Lung (tissue), 12 donors: Measurements from ENCODE around the gene ZBTB9. TPM values are rescaled to one million over a fixed set of nuclear protein-coding genes. Genes with fewer than 3 reads are reported as not detected.
"Not testable (repeated sequence)": the region's sequence is repeated elsewhere in the genome, so short reads cannot be mapped to it uniquely, and the experiment has no call there.

Experiments
- ATAC-seq: fragments of 200-7000 bp; cut with Tn5 transposase; one replicate; pipeline ENCODE4 v1.9.1; 2020; ENCODE audit warnings: moderate number of reproducible peaks; ENCODE audit not compliant: insufficient read depth, low FRiP score
- DNase-seq, 3 donors: peaks; one replicate each; pipeline ENCODE4 v3.0.0-alpha.2; 2013 to 2017
- H3K27ac ChIP-seq, 2 donors: one replicate each; pipeline ENCODE4 v1.5.1; 2013; ENCODE audit warnings: mild to moderate bottlenecking in 2 of 2, moderate library complexity in 2 of 2, control low read depth in 1 of 2, inconsistent platforms in 1 of 2, low read depth in 1 of 2, low read length in 1 of 2
- H3K27me3 ChIP-seq, 3 donors: one replicate each; pipeline ENCODE4 v1.5.1; 2013; ENCODE audit warnings: low read length in 2 of 3; ENCODE audit not compliant: control insufficient read depth in 3 of 3, insufficient read depth in 3 of 3
- H3K36me3 ChIP-seq, 4 donors: one replicate each; pipeline ENCODE4 v1.5.1; 2013; ENCODE audit warnings: low read length in 4 of 4, mild to moderate bottlenecking in 1 of 4, moderate library complexity in 1 of 4; ENCODE audit not compliant: control insufficient read depth in 4 of 4, insufficient read depth in 4 of 4
- H3K4me1 ChIP-seq, 5 donors: one replicate each; pipeline ENCODE4 v1.5.1; 2013; ENCODE audit warnings: low read length in 5 of 5, mild to moderate bottlenecking in 2 of 5, moderate library complexity in 1 of 5; ENCODE audit not compliant: control insufficient read depth in 5 of 5, insufficient read depth in 5 of 5
- H3K4me3 ChIP-seq: one replicate; pipeline ENCODE4 v1.5.1; 2013; ENCODE audit warnings: mild to moderate bottlenecking, control low read depth, moderate library complexity
- H3K9ac ChIP-seq, 2 donors: one replicate each; pipeline ENCODE4 v1.5.1; 2013; ENCODE audit warnings: low read length in 2 of 2, control low read depth in 1 of 2; ENCODE audit not compliant: insufficient read depth in 1 of 2
- H3K9me3 ChIP-seq, 4 donors: one replicate each; pipeline ENCODE4 v1.5.1; 2013; ENCODE audit warnings: low read length in 3 of 4, mild to moderate bottlenecking in 1 of 4, moderate library complexity in 1 of 4; ENCODE audit not compliant: control insufficient read depth in 4 of 4, insufficient read depth in 3 of 4
- WGBS, 2 donors: extraction: QIAGEN DNeasy Blood & Tissue Kit; methylation state at CpG; one replicate each; pipeline ENCODE4 v1.1.7; 2013; 5-methylcytosine and 5-hydroxymethylcytosine counted together
- polyA plus RNA-seq, 2 donors: library from polyadenylated mRNA; stranded (reverse); fragments of 200-250 nt; gene quantifications; one replicate each; pipeline ENCODE4 v1.2.1, GENCODE V29; 2013
- total RNA-seq, 2 donors: library from RNA; depleted of rRNA in 1 of 2; stranded (reverse); fragments of >200 nt in 1 of 2; gene quantifications; one replicate each; pipeline ENCODE4 v1.2.1, GENCODE V29; 2014 to 2021
- TF ChIP-seq, protein P1 (sequence below): IDR thresholded peaks from 2 replicates; pipeline ENCODE4 v1.5.1; 2012; ENCODE audit warnings: mild to moderate bottlenecking; ENCODE audit errors: control extremely low read depth, extremely low read depth
- donor health status: control.
- donor health status: control.
- donor health status: Bipolar disorder and iron deficiency.
- donor health status: healthy.
- donor health status: DM: yes; HTN: yes; CAD: no.

The ZBTB9 gene
- total and polyA plus RNA-seq, 4 donors, result 4.0 to 7.9 (median 4.5) TPM

DNA sequence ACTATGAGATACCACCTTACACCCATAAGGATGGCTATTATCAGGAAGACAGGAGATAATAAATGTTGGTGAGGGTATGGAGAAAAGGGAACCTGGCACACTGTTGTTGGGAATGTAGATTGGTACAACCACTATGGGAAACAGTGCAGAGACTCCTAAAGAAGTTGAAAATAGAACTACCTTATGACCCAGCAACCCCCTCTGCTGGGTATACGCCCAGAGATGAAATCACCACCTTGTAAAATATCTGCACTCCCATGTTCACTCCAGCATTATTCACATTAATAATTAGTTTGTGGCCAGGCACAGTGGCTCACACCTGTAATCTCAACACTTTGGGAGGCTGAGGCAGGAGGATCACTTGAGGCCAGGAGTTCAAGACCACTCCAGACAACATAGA is 26.8 kb downstream of the ZBTB9 start:
- H3K36me3 ChIP-seq, result no peaks in the 10 kb centered on the region
- no peak overlapping the region for H3K4me3 ChIP-seq
- TF ChIP-seq, protein P1, sequence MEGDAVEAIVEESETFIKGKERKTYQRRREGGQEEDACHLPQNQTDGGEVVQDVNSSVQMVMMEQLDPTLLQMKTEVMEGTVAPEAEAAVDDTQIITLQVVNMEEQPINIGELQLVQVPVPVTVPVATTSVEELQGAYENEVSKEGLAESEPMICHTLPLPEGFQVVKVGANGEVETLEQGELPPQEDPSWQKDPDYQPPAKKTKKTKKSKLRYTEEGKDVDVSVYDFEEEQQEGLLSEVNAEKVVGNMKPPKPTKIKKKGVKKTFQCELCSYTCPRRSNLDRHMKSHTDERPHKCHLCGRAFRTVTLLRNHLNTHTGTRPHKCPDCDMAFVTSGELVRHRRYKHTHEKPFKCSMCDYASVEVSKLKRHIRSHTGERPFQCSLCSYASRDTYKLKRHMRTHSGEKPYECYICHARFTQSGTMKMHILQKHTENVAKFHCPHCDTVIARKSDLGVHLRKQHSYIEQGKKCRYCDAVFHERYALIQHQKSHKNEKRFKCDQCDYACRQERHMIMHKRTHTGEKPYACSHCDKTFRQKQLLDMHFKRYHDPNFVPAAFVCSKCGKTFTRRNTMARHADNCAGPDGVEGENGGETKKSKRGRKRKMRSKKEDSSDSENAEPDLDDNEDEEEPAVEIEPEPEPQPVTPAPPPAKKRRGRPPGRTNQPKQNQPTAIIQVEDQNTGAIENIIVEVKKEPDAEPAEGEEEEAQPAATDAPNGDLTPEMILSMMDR, result no peak
- H3K4me1 ChIP-seq, result no peaks in the 10 kb centered on the region
- no peak overlapping the region for H3K27ac ChIP-seq
- H3K9ac ChIP-seq, result no peak overlapping the region
- ATAC-seq (no peak), DNase-seq (no peak)
- no peaks in the 10 kb centered on the region for H3K9me3 ChIP-seq
- WGBS, 2 donors, result 48 to 54% methylated on average over 1 of the region's 1 CpG
- no peaks in the 10 kb centered on the region for H3K27me3 ChIP-seq

DNA sequence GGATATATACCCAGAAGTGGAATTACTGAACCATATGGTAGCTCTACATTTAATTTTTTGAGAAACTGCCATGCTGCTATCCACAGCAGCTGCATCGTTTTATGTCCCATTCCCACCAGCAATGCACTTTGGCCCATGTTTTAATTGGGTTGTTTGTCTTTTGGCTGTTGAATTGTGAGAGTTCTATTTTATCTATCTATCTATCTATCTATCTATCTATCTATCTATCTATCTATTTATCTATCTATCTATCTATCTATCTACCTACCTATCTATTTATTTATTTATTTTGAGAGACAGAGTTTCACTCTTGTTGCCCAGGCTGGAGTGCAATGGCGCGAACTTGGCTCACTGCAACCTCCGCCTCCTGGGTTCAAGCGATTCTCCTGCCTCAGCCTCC is 28.2 kb downstream of the ZBTB9 start:
- H3K36me3 ChIP-seq, H3K27ac ChIP-seq, ATAC-seq, H3K9ac ChIP-seq, H3K4me1 ChIP-seq, H3K27me3 ChIP-seq, H3K9me3 ChIP-seq, H3K4me3 ChIP-seq, DNase-seq: not testable (repeated sequence)
- WGBS, 2 donors, result 92 to 95% methylated on average over 5 of the region's 5 CpGs

DNA sequence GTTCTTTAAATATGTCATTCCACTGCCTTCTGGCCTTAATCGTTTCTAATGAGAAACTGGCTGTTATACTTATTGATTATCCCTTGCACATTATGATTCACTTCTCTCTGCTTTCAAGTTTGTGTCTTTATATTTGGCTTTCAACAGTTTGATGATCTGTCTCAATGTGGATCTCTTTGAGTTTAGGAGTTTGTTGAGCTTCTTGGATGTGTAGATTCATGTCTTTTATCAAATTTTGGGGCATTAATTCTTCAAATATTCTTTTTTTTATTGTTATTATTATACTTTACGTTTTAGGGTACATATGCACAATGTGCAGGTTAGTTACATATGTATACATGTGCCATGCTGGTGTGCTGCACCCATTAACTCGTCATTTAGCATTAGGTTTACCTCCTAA is 29.3 kb downstream of the ZBTB9 start:
- WGBS, 2 donors, result 71 to 90% methylated on average over 2 to 3 of the region's 3 CpGs
- ATAC-seq, result no peak
- Histone ChIP-seq H3K36me3 (no peaks in the 10 kb centered on the region), H3K9ac (no peak overlapping the region), H3K27me3 (no peaks in the 10 kb centered on the region), H3K4me3 (no peak overlapping the region), H3K4me1 (no peaks in the 10 kb centered on the region), H3K27ac (no peak overlapping the region), H3K9me3 (no peaks in the 10 kb centered on the region)
- TF ChIP-seq, protein P1, result no peak
- no peak for DNase-seq

DNA sequence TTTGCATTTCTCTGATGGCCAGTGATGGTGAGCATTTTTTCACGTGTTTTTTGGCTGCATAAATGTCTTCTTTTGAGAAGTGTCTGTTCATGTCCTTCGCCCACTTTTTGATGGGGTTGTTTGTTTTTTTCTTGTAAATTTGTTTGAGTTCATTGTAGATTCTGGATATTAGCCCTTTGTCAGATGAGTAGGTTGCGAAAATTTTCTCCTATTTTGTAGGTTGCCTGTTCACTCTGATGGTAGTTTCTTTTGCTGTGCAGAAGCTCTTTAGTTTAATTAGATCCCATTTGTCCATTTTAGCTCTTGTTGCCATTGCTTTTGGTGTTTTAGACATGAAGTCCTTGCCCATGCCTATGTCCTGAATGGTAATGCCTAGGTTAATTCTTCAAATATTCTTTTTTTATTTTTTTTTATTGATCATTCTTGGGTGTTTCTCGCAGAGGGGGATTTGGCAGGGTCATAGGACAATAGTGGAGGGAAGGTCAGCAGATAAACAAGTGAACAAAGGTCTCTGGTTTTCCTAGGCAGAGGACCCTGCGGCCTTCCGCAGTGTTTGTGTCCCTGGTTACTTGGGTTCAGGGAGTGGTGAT is 30.4 kb downstream of the ZBTB9 start:
- not testable (repeated sequence) for H3K9ac ChIP-seq, H3K9me3 ChIP-seq, DNase-seq, H3K4me3 ChIP-seq, ATAC-seq, H3K27ac ChIP-seq, H3K36me3 ChIP-seq, H3K27me3 ChIP-seq, H3K4me1 ChIP-seq
- WGBS, 2 donors, result 60 to 80% methylated on average over 2 to 3 of the region's 6 CpGs

DNA sequence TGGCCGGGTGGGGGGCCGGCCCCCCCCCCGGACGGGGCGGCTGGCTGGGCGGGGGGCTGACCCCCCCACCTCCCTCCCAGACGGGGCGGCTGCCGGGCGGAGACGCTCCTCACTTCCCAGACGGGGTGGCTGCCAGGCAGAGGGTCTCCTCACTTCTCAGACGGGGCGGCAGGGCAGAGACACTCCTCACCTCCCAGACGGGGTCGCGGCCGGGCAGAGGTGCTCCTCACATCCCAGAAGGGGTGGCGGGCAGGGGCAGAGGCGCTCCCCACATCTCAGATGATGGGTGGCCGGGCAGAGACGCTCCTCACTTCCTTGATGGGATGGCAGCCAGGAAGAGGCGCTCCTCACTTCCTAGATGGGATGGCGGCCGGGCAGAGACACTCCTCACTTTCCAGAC is 31.3 kb downstream of the ZBTB9 start:
- not testable (repeated sequence) for DNase-seq, H3K9me3 ChIP-seq
- WGBS, 2 donors, result 91 to 100% methylated on average over 3 to 25 of the region's 25 CpGs

More for the DNA sequence above, 31.3 kb downstream of the ZBTB9 start:
- not testable (repeated sequence) for H3K4me1 ChIP-seq, H3K36me3 ChIP-seq, H3K4me3 ChIP-seq, H3K27ac ChIP-seq, H3K27me3 ChIP-seq, ATAC-seq, H3K9ac ChIP-seq
